SK-N-MC (cell line): Measurements from ENCODE around the gene KRT72.

Experiments used
- EZH2 ChIP-seq: fragments of 200-600 bp; sonication (generic); IDR thresholded peaks from one replicate; pipeline ENCODE4 v1.6.1; 2017; ENCODE audit warnings: antibody characterized with exemption
- FOXP2 ChIP-seq: optimal IDR thresholded peaks from 2 replicates; pipeline ENCODE3; 2011; ENCODE audit warnings: mild to moderate bottlenecking, moderate library complexity; ENCODE audit not compliant: insufficient read depth; ENCODE audit errors: extremely low read length, control extremely low read depth
- POLR2AphosphoS5 ChIP-seq: IDR thresholded peaks from 2 replicates; pipeline ENCODE4 v1.6.1; 2012; ENCODE audit warnings: mild to moderate bottlenecking, low read depth, low read length, borderline replicate concordance

- no peak for TF ChIP-seq EZH2
- no peak for TF ChIP-seq POLR2AphosphoS5
- TF ChIP-seq FOXP2, result no peak
Observed at GRCh38 chr12:52650520-52651081, 49.3 kb upstream of the KRT72 start.
